NK-92 (cell line): Measurements from ENCODE around the gene SELENOI.

Experiments
- DNase-seq: peaks from one replicate; lab custom pipeline; 2025; ENCODE audit not compliant: unreplicated experiment; lab: John Stamatoyannopoulos, UW

The SELENOI gene

DNA sequence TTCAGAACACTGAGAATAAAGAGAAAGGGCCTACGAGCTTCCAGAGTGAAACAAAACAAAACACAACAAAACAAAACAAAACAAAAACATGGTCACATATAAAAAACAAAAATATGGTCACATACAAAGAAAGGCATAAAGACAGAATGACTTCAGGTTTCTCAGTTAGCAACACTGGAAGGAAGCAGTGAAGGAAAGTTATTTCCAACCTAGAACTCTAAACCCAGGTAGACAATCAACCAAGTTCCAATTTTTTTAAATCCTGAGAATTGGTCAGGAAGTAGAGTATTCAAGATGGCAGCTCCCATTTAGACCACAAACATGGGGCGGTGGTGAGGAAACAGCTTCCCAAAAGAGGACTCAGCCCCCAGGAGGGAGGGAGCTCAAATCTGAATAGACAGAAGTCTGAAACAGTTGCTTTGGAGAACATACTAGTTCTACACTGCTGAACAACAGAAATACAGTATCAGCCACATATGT, 64.9 kb downstream of the SELENOI start:
- no peak for DNase-seq

DNA sequence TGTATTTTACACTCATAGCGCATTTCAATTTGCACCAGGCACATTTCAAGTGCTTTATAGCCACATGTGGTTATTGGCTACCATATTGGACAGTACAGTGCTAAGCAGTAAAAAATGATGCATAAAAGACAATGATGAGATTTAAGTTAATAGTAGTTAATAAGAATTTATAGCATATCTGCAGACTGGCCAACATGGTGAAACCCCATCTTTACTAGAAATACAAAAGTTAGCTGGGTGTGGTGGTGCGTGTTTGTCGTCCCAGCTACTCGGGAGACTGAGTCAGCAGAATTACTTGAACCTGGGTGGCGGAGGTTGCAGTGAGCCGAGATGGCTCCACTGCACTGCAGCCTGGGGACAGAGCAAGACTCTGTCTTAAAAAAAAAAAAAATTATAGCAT, 65.5 kb downstream of the SELENOI start:
- DNase-seq = no peak

DNA sequence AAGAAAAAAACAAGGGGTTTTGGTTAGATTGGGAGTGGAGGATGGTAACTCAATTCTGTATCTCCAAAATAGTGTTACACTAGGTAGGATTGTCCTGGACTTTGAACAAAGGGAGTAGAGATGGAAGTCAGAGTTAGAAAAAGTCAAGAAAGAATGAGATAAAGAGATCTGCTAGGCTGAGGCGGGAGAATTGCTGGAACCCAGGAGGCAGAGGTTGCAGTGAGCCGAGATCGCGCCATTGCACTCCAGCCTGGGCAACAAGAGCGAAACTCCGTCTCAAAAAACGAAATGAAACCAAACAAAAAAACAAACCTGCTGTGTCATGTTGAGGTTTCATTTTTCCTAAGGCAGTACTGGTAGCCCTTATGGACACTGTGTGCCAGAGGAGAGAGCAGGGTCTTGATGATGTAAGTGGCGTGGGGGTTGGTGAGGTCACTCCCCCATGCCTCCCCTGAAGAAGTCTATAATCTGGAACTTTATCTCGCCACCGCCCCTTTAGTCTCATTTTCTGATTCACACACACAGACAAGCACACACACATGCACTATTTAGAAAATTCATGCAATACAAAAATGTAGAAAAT, 66.2 kb downstream of the SELENOI start:
- no peak for DNase-seq

DNA sequence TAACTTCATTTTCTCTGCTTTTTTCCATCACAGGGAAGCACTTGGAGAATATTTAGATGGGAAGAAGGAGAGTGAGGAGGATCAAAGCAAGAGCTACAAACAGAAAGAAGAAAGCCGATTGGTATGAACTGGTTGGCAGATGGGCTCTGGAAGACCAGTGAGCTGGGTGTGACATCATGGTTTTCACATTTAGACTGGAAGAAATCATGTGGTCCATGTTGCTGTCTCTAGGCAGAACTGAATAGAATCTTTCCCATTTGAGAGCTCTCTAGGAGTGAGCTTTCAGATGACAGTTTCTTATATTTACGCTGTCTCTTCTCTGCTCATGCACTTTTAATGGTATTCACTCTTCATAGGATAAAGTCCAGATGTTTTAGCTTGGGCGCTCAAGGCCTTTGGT, 68.4 kb downstream of the SELENOI start:
- no peak for DNase-seq

DNA sequence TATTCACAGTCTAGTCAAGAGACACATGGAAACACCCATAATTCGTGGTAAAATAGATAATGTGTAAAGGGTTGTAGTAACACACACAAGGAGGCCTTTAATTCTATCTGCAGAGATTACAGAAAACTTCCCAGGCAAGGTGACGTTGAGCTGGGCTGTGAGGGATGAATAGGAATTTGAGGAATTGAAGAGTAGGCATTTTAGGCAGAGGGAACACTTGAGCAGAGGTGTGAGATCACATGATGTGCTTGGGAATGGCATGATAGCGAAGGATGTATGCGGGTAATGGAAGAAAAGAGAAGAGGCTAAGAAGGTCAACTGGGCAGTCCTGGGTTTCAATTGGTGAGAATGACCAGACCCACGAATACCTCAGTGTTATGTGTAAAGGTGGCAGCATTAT, 76.0 kb downstream of the SELENOI start:
- no peak for DNase-seq

DNA sequence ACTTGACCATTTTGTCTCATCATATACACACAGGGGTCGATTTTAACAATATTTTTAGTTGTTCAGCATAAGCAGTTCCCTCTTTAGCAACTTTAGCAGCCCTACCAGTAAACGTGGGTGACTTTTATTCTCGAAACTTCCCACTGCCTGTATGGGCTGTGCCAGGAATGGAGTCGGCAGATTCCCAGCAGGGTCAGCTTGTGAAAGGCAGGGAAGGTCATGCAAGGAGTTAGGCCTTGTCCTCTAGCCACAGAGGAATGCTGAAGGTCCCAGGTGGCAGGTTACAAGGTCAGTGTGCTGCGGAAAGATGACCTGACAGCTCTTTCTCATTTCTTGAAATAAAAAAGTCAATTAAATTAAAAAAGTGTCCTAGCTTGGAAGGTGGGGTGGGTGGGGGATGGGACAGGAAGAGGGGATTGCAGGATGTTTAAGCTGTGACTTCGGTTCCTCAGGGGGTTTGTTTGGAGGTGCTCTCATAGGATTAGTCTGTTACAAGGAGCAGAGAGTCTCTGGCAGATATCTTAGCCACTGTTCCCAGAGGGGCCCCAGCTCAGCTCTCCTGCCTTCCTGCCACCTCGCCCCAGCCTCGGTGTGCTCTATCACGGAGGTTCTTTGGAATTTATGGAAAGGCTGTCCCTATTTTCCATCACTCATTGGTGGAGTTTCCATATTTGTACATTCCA, 77.1 kb downstream of the SELENOI start:
- DNase-seq = no peak

DNA sequence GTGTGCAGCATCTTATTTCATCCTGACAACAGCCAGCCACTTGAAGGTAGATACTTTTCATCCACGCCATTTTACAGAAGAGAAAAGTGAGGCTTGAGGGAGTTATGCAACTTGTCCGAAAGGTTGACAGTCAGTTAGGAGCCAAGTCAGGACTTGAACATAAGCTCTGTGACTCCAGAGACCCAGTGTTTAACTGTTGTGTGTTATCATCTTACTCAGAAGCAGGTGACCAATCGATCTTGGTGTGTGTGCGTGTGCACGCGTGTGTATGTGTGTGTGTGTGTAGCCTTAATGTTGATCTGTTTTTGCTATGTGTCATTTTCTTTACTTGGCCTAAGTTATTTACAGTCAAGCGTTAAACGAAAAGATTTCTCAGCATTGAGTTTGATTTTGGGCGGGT, 77.8 kb downstream of the SELENOI start:
- no peak for DNase-seq

DNA sequence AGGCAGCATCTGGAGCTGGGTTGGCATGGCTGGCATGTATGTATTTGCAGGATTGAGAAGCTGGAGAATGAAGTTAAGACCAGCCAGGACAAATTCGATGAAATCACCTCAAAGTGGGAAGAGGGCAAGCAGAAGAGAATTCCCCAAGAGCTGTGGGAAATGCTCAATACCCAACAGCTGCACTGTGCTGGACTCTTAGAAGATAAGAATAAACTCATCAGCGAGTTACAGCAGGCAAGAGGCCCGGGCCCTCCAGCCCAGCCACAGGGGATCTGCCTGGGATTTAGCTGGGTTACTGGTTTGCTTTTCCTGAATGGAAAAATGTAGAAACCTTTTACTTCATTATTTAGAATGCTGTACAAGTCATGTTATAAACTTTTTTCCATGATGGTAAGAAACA, 78.3 kb downstream of the SELENOI start:
- DNase-seq = no peak

DNA sequence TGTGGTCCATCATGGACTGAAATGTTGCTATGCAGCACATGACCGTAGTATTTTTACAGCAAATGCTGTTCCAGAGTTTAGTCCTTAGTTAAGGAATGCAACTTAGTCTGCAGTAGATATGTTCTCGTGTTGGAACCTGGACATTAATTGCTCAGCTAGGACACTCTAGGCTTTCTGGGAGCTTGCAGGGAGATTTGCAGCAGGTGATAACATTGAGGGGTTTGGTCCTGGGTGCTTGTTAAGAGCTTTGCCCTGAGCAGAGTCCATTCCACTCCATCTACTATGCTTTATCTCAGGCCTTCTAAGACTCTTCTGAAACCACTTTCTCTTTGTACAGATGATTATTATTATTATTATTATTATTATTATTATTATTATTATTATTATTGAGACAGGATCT, 82.9 kb downstream of the SELENOI start:
- no peak for DNase-seq

DNA sequence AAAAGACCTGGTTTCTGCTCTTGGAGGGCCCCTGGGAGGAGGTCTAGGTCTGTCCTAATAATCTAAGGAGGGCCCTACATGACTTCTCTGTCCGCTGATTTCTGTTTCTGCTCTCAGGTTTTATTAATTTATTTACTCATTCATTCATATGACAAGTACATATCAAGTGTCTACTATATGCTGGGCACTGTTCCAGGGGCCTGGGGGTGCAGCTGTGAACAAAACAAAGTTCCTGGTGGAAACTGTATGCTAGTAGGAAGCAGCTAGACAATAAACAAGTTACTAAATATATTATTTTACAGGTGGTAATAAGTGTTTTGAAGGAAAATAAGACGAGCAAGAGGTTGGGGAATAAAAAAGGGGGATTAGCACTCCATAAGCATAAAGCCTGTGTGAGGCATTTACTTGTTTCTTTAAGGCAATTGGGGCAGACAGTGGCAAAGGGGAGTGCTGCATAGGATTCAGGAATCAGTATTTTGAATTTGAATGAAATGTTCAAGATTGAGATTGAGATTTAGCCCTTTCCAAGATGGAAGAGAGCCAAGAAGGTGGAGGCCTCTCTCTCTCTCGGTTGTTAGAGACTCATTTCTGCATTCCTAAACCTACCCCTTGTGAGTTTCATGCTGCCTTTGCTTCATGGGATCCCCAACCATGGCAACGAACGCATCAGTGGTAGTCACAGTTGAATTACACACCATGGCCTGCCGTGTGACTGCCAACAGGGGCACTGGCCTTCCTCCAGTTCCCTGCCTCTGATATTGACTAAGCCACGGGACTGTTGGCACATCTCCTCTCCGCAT, 84.0 kb downstream of the SELENOI start:
- no peak for DNase-seq

DNA sequence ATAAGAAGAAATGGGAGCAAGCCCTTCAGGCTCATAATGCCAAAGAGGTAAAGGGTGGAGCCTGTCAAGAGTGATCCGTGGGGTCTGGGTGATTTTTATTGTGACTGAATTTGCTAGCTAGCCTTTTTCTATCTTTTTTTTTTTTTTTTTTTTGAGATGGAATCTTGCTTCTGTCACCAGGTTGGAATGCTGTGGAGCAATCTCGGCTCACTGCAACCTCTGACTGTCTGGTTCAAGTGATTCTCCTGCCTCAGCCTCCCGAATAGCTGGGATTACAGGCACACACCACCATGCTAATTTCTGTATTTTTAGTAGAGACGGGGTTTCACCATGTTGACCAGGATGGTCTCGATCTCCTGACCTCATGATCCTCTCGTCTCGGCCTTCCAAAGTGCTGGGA, 84.9 kb downstream of the SELENOI start:
- DNase-seq = no peak

DNA sequence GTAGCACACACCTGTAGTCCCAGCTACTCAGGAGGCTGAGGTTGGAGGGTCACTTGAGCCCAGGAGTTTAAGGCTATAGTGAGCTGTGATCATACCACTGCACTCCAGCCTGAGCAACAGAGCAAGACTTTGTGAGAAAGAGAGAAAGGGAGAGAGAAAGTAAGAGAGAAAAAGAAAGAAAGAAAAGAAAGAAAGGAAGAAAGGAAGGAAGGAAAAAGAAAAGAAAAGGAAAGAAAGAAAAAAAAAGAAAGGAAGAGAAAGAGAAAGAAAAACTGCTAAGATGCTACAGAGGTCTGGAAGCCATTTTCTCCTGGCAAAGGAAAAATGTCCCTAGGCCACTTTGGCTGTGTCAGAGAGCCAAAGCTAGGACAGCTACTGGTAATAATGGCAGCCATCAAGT, 86.4 kb downstream of the SELENOI start:
- no peak for DNase-seq

DNA sequence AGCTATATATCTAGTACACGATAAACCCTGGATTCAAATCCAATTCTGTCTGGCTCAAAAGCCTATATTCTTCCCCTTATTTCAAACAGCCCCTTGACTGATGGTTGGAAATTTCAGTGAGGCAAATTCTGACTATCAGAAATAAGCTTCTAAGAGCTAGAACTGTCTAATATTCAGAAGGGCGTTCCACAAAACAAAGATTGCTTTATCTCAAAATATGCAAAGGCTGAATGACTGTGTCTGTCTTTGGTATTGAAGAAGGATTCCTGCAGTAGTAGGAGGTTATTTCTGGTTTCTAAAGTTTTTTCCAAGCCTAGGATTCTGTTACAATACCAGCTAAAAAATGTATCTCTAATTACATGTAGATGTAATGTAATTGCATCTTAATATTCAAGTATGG, 86.9 kb downstream of the SELENOI start:
- no peak for DNase-seq

DNA sequence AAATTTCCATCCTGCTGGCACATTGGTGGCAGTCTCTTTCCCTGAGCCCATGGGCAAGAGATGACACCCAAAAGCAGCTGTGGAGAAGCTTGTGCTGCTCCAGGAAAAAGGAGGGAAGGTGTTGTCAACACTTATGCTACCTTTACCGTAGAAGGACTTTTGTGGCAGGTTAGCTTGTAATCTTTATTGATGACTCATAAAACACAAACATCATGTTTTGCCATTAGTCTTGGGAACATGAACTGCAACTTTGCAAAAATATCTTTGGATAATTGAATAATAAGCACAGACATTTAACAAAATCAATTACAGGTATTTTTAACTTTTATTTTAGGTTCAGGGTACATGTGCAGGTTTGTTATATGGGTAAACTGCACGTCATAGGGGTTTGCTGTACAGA, 89.2 kb downstream of the SELENOI start:
- DNase-seq = no peak

DNA sequence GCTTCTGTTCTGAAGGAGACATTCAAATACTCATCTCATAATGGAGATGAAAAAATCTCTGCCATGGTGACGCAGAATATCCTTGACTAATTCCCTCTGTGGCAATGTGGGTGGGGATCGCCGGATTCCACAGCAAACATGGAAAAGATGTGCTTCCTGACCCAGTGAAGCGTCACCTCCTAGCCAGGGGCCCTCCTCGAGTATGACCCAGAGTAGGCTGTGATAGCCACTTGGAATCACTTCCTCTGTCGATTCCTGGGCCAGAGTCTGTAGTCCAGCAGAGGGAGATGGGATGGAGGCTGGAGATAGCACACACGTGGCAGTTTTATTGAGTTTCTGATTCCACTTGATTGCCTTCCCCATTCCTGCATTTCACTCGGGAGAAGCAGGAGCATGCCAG, 92.6 kb downstream of the SELENOI start:
- no peak for DNase-seq

DNA sequence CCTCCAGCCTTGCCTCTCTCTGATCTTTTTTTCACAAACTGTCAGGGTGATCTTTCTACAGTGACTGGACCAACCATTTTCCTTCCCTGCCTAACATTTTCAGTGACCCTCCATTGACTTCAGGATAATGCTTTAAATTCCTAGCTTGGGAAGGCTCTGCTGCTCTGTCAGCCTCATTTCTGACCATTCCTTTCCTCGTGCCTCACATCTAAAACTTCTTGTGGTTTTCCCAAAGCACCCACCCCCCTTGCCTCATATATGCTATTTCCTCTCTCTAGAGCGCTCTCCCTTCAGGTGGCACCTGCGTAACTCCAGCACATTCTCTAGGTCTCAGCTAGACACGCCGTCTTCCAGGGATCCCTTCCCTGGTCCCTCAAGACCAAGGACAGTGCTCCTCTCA, 93.0 kb downstream of the SELENOI start:
- DNase-seq = no peak

DNA sequence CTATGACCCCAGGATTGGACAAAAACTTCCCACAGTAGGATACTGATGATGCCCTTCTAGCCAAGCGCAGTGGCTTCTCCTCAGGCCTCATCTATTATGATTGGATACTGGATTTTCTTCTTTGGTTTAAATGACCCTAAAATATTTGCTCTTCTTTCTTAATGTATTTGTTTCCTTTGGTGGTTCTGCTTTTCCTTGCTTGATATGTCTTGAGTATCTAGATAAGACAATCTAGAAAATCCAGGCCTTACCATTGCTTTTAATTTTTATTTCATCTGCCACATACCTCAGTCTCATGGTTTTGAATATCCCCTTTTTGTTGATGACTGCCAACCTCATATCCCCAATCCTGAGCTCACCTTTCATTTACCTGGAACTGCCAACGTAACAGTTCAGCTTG, 96.4 kb downstream of the SELENOI start:
- no peak for DNase-seq

DNA sequence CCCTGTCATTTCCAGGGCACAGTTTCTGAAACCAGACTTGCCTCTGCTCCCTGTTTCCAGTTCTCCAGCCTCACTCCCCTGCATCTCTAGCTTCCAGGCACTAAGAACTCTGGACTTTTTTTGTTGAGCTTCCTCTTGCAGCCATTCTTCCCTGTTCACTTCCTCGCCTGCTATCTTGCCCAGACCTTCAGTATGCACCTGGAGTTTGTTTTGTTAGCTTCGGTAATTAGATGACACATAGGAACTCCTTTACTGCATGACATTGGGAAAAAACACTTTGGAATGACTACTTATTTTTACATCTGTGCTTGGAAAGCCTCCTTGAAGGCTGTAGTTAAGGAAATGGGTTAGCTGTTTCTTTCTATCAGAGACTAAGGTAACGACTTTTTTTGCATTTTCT, 96.8 kb downstream of the SELENOI start:
- no peak for DNase-seq

DNA sequence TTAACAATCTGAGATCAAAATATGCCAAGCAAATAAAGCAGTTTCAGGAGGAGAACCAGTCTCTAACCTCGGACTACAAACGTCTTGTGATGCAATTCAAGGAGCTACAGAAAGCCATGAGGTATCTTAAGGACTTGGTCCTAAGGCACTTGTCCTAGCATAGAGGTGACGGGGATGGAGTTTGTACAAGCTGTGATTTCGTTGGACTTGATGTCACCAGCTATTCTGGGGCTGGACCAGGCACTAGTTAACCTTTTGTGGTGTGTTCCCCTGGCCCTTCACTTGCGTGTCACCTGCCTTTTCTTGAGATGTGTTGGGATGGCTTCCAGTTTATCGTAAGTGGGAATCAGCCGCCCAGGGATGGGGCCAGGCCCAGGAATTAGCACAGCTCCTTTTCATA, 98.3 kb downstream of the SELENOI start:
- DNase-seq = no peak
